GM12892 (cell line): Measurements from ENCODE around the gene CLIC5.

ENCODE experiments used
- DNase-seq: peaks from one replicate; pipeline ENCODE4 v3.0.0; 2011; ENCODE audit not compliant: insufficient read length
- FAIRE-seq: peaks from 2 replicates; lab custom pipeline; 2011; peaks lifted over from hg19 to GRCh38; lab: Jason Lieb, UNC
- POLR2A ChIP-seq: IDR thresholded peaks from 2 replicates; pipeline ENCODE4 v1.6.1; 2011; ENCODE audit warnings: low read depth, low read length, control low read depth
- POLR2AphosphoS5 ChIP-seq: IDR thresholded peaks from 2 replicates; pipeline ENCODE4 v1.6.1; 2011; ENCODE audit warnings: low read depth, low read length, control low read depth
- TAF1 ChIP-seq: IDR thresholded peaks from 2 replicates; pipeline ENCODE4 v1.6.1; 2011; ENCODE audit warnings: low read depth, mild to moderate bottlenecking, control low read depth, low read length, borderline replicate concordance

CLIC5 gene

GRCh38 chr6:46012834-46013233 lies 2.8 kb downstream of the CLIC5 start:
- FAIRE-seq (no peak), DNase-seq (no peak)
- TF ChIP-seq POLR2A (no peak), TAF1 (no peak), POLR2AphosphoS5 (no peak)

DNA sequence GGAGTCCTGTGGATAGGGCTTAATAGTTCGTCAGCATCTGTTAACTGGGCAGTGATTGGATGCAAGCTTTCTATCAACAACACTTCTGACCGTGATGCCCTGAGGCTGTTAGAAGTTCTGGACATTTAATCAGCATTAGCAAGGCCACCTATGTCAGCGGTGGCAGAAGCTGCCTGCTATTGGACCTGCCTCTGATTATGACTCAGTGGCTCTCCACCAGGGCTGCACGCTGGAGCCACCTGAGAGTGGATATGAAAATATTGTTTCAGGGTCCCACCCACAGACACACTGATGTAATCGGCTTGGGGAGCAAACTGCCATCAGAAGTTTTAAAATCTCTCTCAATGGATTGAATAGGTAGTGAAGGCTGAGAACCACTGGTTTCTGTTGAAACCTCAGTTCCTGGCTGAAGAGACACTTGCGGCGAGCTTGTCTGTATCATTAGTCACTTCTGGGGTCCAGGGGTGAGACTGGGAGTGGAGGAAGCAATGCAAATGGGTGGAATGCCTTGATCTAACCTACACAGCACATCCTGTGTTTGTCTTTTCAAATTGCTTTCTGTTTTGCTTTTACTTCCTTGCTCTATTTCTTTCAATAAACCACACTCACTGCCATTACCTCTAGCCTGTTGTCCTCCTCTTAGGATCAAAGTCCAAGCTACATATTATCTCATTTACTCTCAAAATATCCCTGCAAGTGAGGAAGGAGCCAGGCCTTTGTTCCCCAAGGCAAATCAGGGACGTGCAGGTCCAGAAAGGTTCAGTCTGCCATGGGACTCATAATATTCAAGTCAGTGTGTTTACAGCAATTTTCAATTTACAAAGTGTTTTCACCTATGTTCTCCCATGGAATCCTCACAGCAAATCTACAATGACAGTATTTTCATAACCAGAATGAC lies 4.2 kb downstream of the CLIC5 start:
- TF ChIP-seq POLR2AphosphoS5 (no peak), TAF1 (no peak), POLR2A (no peak)
- peak; percentile 89 for FAIRE-seq
- DNase-seq = peak; percentile 37

- DNase-seq (no peak), FAIRE-seq (no peak)
- no peak for TF ChIP-seq POLR2A
- no peak for TF ChIP-seq TAF1
- TF ChIP-seq POLR2AphosphoS5 = no peak
Observed at GRCh38 chr6:46010771-46011170, 4.9 kb downstream of the CLIC5 start.

DNA sequence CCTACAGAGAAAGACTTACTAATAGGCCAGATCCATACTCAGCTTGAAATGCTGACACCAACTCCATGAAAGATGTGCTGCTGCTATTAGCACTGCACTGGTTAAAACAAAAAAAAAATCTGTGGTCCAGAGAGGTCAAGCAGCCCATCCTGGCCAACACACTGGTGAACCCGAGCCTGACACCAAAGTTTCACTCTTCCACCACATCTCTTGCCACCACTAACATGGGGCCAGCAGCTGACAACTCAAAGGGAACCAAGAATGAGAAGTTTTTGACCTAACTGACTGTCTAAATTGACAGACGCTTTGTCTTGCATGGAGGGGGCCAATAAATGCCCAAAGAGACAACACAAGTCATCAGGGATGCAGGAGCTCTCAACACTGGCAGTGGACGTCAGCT lies 5.4 kb downstream of the CLIC5 start:
- TF ChIP-seq TAF1 = no peak
- no peak for FAIRE-seq
- no peak for DNase-seq

DNA sequence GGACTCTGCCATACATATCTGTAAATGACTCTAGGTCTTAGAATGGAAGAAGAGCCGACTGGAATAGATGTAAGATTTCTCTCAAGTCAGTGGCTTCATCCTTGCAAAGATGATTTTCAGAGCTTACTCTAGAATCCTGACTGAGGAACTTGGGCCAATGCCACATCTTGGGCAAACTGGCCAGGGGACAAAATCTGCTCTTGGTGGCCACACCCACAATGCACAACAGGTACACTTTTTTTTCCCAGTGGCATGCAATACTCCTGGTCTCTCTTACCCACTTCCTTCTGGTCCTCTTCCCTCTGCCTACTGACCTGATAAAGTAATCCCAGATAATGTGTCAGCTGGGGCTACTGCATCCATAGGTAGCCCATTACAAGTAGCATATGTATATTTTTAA lies 13.4 kb downstream of the CLIC5 start:
- FAIRE-seq (no peak), DNase-seq (no peak)
- no peak for TF ChIP-seq TAF1
- TF ChIP-seq POLR2A = no peak
- no peak for TF ChIP-seq POLR2AphosphoS5

DNA sequence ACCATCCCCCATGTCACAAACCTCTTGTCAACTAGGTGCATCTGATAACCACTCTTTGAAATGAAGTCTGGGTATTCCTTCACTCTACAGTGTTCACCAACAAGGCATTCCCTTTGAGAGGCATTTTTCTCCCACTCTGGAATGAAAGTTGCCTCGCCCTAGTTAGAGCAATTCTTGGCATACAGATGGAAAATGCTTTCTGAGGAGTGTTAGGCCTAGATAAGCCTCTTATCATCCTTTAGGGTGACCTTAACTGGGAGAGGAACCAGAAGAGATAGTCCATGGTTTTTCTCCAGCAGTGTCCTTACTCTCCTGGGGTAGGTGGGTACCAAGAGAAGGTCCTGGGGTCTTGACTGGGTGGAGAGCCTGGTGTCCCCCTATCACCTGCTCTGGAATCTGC lies 14.8 kb downstream of the CLIC5 start:
- no peak for DNase-seq
- FAIRE-seq = no peak
- TF ChIP-seq POLR2AphosphoS5 (no peak), POLR2A (no peak)

GRCh38 chr6:45998524-45998923 lies 17.1 kb downstream of the CLIC5 start:
- no peak for TF ChIP-seq POLR2A
- no peak for TF ChIP-seq POLR2AphosphoS5
- no peak for TF ChIP-seq TAF1
- DNase-seq (no peak), FAIRE-seq (no peak)

DNA sequence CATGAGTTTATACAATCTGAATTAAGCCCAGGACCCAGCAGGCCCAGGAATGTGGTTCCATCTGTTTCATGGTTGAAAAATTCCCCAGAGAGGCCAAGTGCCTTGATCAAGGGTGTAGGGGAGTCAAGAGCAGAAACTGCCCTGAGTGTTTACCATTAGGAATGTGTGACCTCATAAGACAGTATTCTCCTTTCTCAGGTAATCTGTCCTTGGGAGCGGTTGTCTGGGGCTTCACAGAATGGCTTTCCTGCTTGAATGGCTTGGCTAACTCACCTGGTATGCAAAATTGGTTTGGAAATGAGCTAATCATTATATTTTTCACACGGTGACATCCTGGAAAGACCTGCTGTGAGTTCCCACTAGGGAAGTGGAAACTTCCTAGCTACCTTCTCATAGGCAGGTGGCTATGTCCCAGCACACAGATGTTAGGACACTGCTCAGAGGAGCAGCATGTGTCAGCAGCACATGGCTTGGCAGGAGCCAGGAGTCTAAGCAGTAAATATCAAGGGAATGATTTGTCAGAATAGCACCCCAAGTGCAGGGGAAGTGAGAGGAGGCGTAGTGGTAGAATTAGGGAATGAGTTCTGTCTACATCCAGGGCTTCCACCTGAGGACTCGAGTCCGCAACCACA lies 17.7 kb downstream of the CLIC5 start:
- DNase-seq (no peak), FAIRE-seq (no peak)
- TF ChIP-seq POLR2A (no peak), POLR2AphosphoS5 (no peak), TAF1 (no peak)

- FAIRE-seq (no peak), DNase-seq (no peak)
- TF ChIP-seq TAF1 (no peak), POLR2AphosphoS5 (no peak), POLR2A (no peak)
Observed at GRCh38 chr6:45991189-45991588, 24.5 kb downstream of the CLIC5 start.

- DNase-seq (no peak), FAIRE-seq (no peak)
- no peak for TF ChIP-seq POLR2A
- TF ChIP-seq TAF1 = no peak
- TF ChIP-seq POLR2AphosphoS5 = no peak
Observed at GRCh38 chr6:45990162-45990561, 25.5 kb downstream of the CLIC5 start.

DNA sequence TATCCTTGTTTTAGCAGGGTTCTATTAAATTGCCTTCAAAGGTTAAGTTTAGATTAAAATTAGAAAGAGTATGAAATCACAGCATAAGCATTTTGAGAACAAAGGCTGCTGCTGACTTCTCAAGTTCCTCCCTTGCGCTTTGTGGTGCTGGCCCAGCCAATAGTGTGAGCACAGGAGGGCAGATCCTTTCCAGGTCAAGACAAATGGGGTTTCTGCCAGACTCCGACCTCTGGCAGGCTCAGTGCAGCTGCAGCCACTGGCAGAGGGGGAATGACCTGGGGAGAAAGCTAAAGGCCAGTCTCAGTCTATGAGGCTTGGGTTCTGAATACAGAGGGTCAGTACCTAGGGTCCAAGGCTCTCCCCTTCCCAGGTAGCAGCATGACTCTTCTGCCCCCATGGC lies 27.0 kb downstream of the CLIC5 start:
- FAIRE-seq (no peak), DNase-seq (no peak)
- no peak for TF ChIP-seq POLR2AphosphoS5
- no peak for TF ChIP-seq TAF1
- TF ChIP-seq POLR2A = no peak

GRCh38 chr6:45987856-45988255 lies 27.8 kb downstream of the CLIC5 start:
- no peak for DNase-seq
- FAIRE-seq = no peak
- no peak for TF ChIP-seq TAF1

DNA sequence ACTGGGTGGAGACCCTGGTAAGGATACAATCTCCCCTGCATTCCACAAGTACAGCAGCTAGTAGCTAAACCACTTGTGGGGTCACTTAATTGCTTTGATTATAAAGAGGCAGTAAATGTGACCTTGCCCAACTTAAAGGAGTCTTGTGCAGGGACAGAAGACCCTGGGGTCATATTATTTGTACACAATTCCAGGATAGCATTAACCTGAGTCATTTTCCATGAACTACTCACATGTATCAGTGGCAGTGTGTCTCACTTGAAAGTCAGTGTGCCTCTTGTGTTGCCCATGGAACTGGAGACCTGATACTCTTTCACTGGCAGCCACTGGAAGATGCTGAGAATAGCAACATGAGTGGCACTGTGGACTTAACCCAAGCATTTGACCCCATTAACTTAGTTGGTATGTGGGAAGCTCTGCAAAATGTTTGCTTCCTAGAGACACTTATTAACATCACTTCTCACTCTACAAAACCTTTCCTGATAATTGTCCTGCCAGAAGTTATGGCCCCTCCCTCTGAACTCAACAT lies 28.9 kb downstream of the CLIC5 start:
- FAIRE-seq (no peak), DNase-seq (no peak)
- TF ChIP-seq POLR2AphosphoS5 (no peak), POLR2A (no peak), TAF1 (no peak)
